K562 (cell line): ENCODE results near the gene STEAP2. TPM values are rescaled to one million over a fixed set of nuclear protein-coding genes. Genes with fewer than 3 reads are reported as not detected.
A peak's percentile ranks its signal among the peaks of the same experiment; 100 is the strongest.

ENCODE experiments used
- ADNP ChIP-seq: fragments of 200-800 bp; sonication (Bioruptor generic); IDR thresholded peaks from 2 replicates; pipeline ENCODE4 v1.6.1; 2016; ENCODE audit warnings: missing genetic modification characterization, missing compliant biosample characterization
- BRF1 ChIP-seq: IDR thresholded peaks from 3 replicates; pipeline ENCODE4 v1.6.1; 2011; ENCODE audit warnings: borderline replicate concordance, mild to moderate bottlenecking; ENCODE audit not compliant: insufficient read length; ENCODE audit errors: extremely low read depth
- CREBBP ChIP-seq: IDR thresholded peaks from one replicate; pipeline ENCODE4 v1.6.1; 2012; ENCODE audit warnings: low read depth, mild to moderate bottlenecking, control low read depth, inconsistent platforms, low read length
- ESRRA ChIP-seq: fragments of 450-650 bp; IDR thresholded peaks from 2 replicates; pipeline ENCODE4 v1.6.1; 2014; ENCODE audit warnings: low read depth, mild to moderate bottlenecking, moderate library complexity, borderline replicate concordance
- HNRNPL ChIP-seq: fragments of 200-400 bp; formaldehyde crosslinking; IDR thresholded peaks from 2 replicates; pipeline ENCODE4 v1.6.1; 2017; ENCODE audit warnings: low read depth, mild to moderate bottlenecking, low read length
- IRF2 ChIP-seq: sonication (generic); formaldehyde crosslinking; IDR thresholded peaks from 2 replicates; pipeline ENCODE4 v1.8.1; 2022; ENCODE audit warnings: mild to moderate bottlenecking, missing genetic modification reagents
- LEF1 ChIP-seq: fragments of 450-650 bp; IDR thresholded peaks from 2 replicates; pipeline ENCODE4 v1.6.1; 2016; ENCODE audit warnings: mild to moderate bottlenecking
- PHF8 ChIP-seq: fragments of 200-600 bp; sonication (generic); IDR thresholded peaks from 2 replicates; pipeline ENCODE4 v1.6.1; 2012; ENCODE audit warnings: mixed run types, mild to moderate bottlenecking, inconsistent platforms, low read length, moderate library complexity, borderline replicate concordance
- PML ChIP-seq: IDR thresholded peaks from 2 replicates; pipeline ENCODE4 v1.6.1; 2012; ENCODE audit warnings: low read length, inconsistent platforms
- POLR2AphosphoS5 ChIP-seq: IDR thresholded peaks from 2 replicates; pipeline ENCODE4 v1.6.1; 2011; ENCODE audit warnings: mild to moderate bottlenecking, low read depth, low read length, moderate library complexity; ENCODE audit not compliant: control insufficient read depth, insufficient read depth
- RAD21 ChIP-seq, 2 experiments: fragments of 250-450 bp in 1 of 2; fragments of 450-650 bp in 1 of 2; sonication (Bioruptor Pico) in 1 of 2; formaldehyde crosslinking in 1 of 2; IDR thresholded peaks in 1 of 2; conservative IDR thresholded peaks in 1 of 2; 2 replicates each; pipeline versions ENCODE4 v1.4.0 to v1.8.0; 2020 to 2022; ENCODE audit warnings: mild to moderate bottlenecking in 2 of 2, moderate library complexity in 1 of 2
- RFX1 ChIP-seq: fragments of 450-650 bp; IDR thresholded peaks from 2 replicates; pipeline ENCODE4 v1.6.1; 2016; ENCODE audit warnings: mild to moderate bottlenecking, moderate library complexity
- SMAD1 ChIP-seq: fragments of 150-350 bp; IDR thresholded peaks from 2 replicates; pipeline ENCODE4 v1.6.1; 2014; ENCODE audit warnings: low read length, low read depth; ENCODE audit not compliant: partially characterized antibody
- SOX6 ChIP-seq: fragments of 450-650 bp; IDR thresholded peaks from 2 replicates; pipeline ENCODE4 v1.6.1; 2014; ENCODE audit warnings: mild to moderate bottlenecking
- ZEB2 ChIP-seq: fragments of 450-650 bp; IDR thresholded peaks from 2 replicates; pipeline ENCODE4 v1.6.1; 2016
- ZNF165 ChIP-seq: fragments of 250-450 bp; sonication (Bioruptor Pico); IDR thresholded peaks from 2 replicates; pipeline ENCODE4 v1.4.0; 2020; ENCODE audit warnings: borderline replicate concordance
- ZNF347 ChIP-seq: fragments of 450-650 bp; formaldehyde crosslinking; IDR thresholded peaks from 2 replicates; pipeline ENCODE4 v1.4.0; 2020; ENCODE audit warnings: low read depth, mild to moderate bottlenecking, moderate library complexity
- ZNF431 ChIP-seq: sonication (generic); formaldehyde crosslinking; IDR thresholded peaks from 2 replicates; pipeline ENCODE4 v1.8.0; 2022; ENCODE audit warnings: mild to moderate bottlenecking, missing genetic modification reagents
- ZNF551 ChIP-seq: fragments of 250-450 bp; sonication (Bioruptor Pico); IDR thresholded peaks from 2 replicates; pipeline ENCODE4 v1.5.0; 2021; ENCODE audit warnings: mild to moderate bottlenecking, moderate library complexity
- polyA plus RNA-seq, 8 experiments: library from polyadenylated mRNA; depleted of rRNA in 4 of 8; stranded (reverse) in 5 of 8; unstranded in 3 of 8; fragments of >200 nt; fragmentation: Nextera tagmentation in 2 of 8; fragmentation: Illumina TruSeq in 1 of 8; extraction: Ambion mirVana in 2 of 8; extraction: Trizol in 1 of 8; gene quantifications; 2 replicates each; pipeline versions ENCODE4 v1.2.1 to v1.2.3, GENCODE V29; 2011 to 2014; ENCODE audit warnings: inconsistent platforms in 1 of 8, missing spikeins in 1 of 8
- total RNA-seq, 7 experiments: library from RNA; depleted of rRNA in 6 of 7; stranded (reverse); fragments of >200 nt in 6 of 7; fragmentation: Illumina TruSeq in 2 of 7; extraction: Trizol in 2 of 7; gene quantifications; 2 replicates each; pipeline versions ENCODE4 v1.2.1 to v1.2.3, GENCODE V29; 2011 to 2021; ENCODE audit warnings: low replicate concordance in 1 of 7
- TF ChIP-seq, protein P1 (sequence below): IDR thresholded peaks from 2 replicates; pipeline ENCODE4 v1.6.1; 2011; ENCODE audit warnings: borderline replicate concordance, low read depth, mild to moderate bottlenecking, moderate library complexity, low read length; ENCODE audit not compliant: insufficient read depth, poor library complexity, severe bottlenecking
- TF ChIP-seq, protein P2 (sequence below): conservative IDR thresholded peaks from 2 replicates; pipeline ENCODE4 v1.6.1; 2011; ENCODE audit warnings: low read depth, mild to moderate bottlenecking, low read length; ENCODE audit not compliant: control insufficient read depth
- TF ChIP-seq, protein P3 (sequence below): fragments of 250-450 bp; sonication (Bioruptor Pico); IDR thresholded peaks from 2 replicates; pipeline ENCODE4 v1.6.1; 2021; ENCODE audit warnings: mild to moderate bottlenecking
- TF ChIP-seq, protein P4 (sequence below): fragments of 450-650 bp; formaldehyde crosslinking; IDR thresholded peaks from 2 replicates; pipeline ENCODE4 v1.4.0; 2020; ENCODE audit warnings: mild to moderate bottlenecking

STEAP2 gene
- total and polyA plus RNA-seq, 9 of the 15 experiments (the other 6 are each of a cell fraction or from before 2014, with no cell fraction given), result 0.02 to 0.03 TPM; not detected in 7

DNA sequence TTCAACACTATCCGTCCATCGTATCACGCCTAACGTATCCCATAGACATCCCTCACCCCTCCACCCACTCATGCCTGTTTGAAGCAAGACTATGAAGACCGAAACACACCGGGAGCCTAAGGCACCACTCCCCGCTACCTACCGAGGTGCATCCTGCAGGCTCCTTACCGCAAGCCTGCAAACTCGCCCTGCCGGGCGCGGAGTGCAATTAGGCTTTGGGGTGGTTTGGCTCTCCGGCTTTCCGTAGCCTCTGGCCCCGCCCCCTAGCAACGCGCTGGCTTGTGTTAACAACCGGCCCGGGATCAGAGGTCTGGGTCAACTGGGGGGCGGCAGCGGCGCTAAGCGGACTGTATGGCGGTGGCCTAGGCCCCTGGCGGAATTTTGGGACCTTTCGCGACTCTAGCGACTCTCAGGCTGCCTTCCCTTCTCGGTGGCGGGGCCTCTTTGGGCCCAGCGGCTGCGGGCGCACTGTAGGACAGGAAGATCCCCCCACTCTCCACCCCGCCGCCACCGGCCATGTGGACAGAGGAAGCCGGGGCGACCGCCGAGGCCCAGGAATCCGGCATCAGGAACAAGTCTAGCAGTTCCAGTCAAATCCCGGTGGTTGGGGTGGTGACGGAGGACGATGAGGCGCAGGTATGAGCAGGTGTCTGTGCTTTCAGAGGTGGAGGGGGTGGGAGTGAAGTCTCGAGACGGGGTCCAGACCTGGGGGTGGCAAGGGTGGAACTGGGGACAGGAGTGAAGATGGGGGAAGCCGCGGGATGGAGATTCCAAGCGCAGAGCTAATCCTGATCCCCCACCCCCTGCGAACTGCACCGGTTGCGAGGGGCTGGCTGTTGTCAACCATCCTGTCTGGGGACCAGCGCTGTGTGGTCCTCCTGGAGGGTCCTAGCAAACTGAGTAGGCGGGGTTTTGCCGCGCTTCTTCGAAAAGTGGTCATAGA, 33.6 kb downstream of the STEAP2 start, which contains the start of gene CFAP69 (continued):
- TF ChIP-seq, protein P1, sequence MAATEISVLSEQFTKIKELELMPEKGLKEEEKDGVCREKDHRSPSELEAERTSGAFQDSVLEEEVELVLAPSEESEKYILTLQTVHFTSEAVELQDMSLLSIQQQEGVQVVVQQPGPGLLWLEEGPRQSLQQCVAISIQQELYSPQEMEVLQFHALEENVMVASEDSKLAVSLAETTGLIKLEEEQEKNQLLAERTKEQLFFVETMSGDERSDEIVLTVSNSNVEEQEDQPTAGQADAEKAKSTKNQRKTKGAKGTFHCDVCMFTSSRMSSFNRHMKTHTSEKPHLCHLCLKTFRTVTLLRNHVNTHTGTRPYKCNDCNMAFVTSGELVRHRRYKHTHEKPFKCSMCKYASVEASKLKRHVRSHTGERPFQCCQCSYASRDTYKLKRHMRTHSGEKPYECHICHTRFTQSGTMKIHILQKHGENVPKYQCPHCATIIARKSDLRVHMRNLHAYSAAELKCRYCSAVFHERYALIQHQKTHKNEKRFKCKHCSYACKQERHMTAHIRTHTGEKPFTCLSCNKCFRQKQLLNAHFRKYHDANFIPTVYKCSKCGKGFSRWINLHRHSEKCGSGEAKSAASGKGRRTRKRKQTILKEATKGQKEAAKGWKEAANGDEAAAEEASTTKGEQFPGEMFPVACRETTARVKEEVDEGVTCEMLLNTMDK, result peak; percentile 88
- TF ChIP-seq, protein P2, sequence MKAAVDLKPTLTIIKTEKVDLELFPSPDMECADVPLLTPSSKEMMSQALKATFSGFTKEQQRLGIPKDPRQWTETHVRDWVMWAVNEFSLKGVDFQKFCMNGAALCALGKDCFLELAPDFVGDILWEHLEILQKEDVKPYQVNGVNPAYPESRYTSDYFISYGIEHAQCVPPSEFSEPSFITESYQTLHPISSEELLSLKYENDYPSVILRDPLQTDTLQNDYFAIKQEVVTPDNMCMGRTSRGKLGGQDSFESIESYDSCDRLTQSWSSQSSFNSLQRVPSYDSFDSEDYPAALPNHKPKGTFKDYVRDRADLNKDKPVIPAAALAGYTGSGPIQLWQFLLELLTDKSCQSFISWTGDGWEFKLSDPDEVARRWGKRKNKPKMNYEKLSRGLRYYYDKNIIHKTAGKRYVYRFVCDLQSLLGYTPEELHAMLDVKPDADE, result 0 out of 2 replicates have a peak, but pooled peaks have one; percentile 53
- TF ChIP-seq PML (peak; percentile 65; the same call in 1 of the 2 replicates), ZNF165 (CRISPR knock-in tag) (no peak), ZNF431 (CRISPR knock-in tag) (peak; percentile 40; the same call in 1 of the 2 replicates), HNRNPL (no peak), ESRRA (peak; percentile 80), RAD21 (CRISPR knock-in tag; conservative IDR thresholded peaks at IDR 0.05 in 1 of 2, IDR thresholded peaks at IDR 0.05 in 1 of 2) (no peak; a peak in 1 of 4 replicates), SMAD1 (no peak), SOX6 (0 out of 2 replicates have a peak, but pooled peaks have one; percentile 52), LEF1 (no peak; the same call in 1 of the 2 replicates), RFX1 (peak; percentile 96), POLR2AphosphoS5 (peak; percentile 36; the same call in 1 of the 2 replicates), BRF1 (no peak), PHF8 (peak; percentile 62; the same call in 1 of the 2 replicates), ZNF551 (CRISPR knock-in tag) (no peak), IRF2 (CRISPR knock-in tag) (no peak), ADNP (tag) (no peak), CREBBP (no peak), ZEB2 (0 out of 2 replicates have a peak, but pooled peaks have one; percentile 48), ZNF347 (CRISPR knock-in tag) (no peak)
- TF ChIP-seq, protein P3, sequence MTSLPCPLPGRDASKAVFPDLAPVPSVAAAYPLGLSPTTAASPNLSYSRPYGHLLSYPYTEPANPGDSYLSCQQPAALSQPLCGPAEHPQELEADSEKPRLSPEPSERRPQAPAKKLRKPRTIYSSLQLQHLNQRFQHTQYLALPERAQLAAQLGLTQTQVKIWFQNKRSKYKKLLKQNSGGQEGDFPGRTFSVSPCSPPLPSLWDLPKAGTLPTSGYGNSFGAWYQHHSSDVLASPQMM (CRISPR knock-in tag), result no peak
- TF ChIP-seq, protein P4, sequence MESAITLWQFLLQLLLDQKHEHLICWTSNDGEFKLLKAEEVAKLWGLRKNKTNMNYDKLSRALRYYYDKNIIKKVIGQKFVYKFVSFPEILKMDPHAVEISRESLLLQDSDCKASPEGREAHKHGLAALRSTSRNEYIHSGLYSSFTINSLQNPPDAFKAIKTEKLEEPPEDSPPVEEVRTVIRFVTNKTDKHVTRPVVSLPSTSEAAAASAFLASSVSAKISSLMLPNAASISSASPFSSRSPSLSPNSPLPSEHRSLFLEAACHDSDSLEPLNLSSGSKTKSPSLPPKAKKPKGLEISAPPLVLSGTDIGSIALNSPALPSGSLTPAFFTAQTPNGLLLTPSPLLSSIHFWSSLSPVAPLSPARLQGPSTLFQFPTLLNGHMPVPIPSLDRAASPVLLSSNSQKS (CRISPR knock-in tag), result 0 out of 2 replicates have a peak, but pooled peaks have one; percentile 18
